HG03097 (cell line): ENCODE results near the gene CACNA1H.

Experiments used
- ATAC-seq: cut with Tn5 transposase; IDR thresholded peaks from one replicate; pipeline ENCODE4 v1.9.1; 2021; ENCODE audit not compliant: unreplicated experiment, low FRiP score

CACNA1H gene

DNA sequence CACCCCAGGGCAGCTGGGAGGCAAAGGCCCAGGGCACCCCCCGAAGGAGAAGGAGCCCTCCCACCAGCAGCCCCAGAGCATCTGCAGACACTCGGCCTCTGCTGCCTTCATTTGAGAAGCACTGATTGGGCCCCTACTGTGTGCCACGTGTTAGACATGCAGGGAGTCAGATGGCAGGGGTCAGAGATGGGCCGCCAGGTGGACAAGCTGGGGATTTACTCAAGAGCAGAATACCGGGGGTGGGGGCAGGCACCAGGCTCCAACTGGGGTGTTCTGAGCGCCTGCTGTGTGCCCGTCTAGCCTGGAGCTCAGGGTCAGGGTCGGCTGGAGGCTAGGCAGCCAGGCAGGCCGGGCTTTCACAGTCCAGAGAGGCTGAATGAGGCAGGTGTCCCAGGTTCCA lies 53.4 kb downstream of the CACNA1H start:
- no peak for ATAC-seq

DNA sequence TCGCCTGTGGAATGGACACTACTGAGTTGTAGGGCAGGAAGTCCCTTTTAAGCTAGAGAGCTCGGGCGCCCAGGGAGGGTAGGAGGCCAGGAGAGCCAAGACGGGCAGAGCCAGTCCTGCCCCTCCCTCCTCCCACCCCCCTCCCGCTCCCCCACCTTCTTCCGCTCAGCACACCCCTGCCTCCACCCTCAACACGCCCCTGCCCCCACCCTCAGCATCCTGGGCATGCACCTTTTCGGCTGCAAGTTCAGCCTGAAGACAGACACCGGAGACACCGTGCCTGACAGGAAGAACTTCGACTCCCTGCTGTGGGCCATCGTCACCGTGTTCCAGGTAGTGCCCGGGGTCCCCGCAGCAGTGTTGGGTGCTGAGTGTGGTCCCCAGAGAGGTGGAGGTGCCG lies 53.9 kb downstream of the CACNA1H start:
- no peak for ATAC-seq

DNA sequence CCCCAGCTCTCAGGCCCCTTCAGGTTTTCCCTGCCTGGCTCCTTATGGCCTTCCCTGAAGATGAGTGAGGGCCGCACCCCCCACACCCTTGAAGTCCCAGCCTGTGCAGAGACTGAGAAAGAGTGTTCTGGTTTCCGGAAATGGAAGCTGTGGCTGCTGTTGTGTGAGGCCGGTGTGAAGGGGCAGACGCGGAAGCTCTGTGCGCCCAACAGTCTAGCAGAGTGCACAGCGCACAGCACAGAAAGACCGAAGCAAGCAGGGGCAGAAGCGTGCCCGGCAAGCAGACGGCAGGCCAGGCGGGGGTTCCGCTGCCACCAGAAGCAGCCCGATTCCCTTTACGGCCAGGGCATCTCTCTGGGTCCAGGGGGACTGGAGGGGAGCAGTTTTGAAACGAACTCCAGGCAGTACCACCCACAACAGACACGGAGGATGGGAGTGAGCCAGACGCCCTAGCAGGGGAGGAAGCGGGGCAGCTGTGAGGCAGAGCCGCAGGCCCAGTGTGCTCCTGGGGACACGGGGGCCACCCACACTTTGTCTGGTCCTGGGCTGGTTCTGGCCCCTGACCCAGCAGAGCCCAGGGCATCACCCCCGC lies 55.4 kb downstream of the CACNA1H start:
- ATAC-seq, result no peak

DNA sequence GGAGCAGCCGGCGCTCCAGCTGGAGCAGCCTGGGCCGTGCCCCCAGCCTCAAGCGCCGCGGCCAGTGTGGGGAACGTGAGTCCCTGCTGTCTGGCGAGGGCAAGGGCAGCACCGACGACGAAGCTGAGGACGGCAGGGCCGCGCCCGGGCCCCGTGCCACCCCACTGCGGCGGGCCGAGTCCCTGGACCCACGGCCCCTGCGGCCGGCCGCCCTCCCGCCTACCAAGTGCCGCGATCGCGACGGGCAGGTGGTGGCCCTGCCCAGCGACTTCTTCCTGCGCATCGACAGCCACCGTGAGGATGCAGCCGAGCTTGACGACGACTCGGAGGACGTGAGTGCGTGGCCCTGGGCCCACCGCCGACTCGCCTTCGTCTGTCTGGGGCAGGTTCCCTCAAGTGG lies 56.2 kb downstream of the CACNA1H start:
- no peak for ATAC-seq

DNA sequence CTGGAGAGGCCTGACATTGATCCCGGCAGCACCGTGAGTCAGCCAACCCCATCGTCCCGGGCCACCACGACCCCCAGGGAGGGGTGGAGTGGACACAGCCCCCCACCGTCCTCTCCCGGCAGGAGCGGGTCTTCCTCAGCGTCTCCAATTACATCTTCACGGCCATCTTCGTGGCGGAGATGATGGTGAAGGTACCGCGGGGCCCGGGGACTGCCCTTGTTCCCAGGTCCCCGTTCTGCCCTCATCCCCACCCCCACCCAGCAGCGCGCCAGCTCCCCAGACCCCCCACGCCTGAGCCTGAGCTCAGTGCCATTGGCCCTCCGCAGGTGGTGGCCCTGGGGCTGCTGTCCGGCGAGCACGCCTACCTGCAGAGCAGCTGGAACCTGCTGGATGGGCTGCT lies 57.6 kb downstream of the CACNA1H start:
- ATAC-seq, result no peak

DNA sequence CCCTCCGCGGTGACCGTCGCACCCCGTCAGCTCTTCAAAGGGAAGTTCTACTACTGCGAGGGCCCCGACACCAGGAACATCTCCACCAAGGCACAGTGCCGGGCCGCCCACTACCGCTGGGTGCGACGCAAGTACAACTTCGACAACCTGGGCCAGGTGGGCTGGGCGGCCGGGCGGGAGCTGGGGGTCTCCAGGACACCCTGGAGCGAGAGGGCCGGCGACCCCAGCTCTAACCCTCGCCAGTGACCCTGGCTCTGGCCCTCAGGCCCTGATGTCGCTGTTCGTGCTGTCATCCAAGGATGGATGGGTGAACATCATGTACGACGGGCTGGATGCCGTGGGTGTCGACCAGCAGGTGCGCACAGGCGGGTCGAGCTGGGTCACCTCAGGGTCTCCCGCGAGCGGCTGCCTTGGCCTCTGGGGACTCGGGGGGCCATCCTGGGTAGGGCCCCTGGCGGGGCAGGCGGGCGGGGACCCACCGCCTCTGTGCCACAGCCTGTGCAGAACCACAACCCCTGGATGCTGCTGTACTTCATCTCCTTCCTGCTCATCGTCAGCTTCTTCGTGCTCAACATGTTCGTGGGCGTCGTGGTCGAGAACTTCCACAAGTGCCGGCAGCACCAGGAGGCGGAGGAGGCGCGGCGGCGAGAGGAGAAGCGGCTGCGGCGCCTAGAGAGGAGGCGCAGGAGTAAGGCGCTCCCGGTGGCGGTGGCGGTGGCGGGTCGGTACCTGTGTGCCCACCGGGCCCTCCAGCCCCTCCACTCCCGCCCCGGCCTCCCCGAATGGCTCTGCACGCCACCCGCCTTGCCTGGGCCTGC lies 58.8 kb downstream of the CACNA1H start:
- ATAC-seq, result no peak

DNA sequence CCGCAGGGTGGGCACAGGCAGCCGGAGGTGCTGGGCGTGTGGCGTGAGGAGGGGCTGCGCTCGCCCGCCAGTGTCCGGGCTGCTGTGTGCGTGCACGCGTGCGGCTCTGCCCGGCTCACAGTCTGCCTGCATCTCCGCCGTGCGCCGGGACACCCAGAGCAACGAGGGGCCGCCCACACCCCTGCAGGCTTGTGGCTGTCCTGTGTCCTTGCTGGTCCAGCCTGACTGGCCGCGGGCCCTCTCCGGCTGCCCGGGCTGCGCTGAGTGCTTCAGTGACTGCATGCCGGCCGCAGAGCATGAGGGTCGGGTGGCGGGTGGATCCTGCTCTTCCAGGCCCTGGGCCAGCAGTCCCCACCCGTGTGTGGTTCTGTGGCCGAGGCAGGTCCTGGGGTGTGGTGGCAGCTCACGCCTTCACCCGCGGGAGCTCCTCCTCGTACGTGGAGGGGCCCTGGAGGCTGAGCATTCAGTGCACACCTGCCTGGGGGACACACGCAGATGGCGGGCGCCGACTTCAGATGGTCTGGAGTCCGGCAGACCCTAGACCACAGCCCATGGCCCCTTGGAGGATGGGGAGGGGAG lies 59.8 kb downstream of the CACNA1H start:
- ATAC-seq, result no peak

DNA sequence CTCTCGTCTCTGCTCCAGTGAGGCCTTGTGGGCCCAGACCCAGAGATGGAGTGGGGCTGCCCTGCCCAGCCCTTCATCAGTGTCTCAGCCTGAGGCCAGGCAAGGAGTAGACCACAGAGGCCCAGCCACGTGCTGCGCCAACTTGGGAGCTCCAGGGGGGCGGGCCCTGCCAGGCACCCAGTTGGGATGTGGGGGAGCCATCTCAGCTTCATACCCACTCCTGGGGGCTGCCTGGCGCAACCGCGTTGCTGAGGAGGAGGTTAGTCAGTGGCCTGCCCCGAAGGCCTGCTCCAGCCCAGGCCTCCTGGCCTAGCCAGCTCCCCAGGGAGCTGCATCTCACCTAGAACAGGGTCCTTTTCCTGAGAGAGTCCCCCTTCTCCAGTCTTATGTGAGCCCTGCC lies 60.3 kb downstream of the CACNA1H start:
- no peak for ATAC-seq

DNA sequence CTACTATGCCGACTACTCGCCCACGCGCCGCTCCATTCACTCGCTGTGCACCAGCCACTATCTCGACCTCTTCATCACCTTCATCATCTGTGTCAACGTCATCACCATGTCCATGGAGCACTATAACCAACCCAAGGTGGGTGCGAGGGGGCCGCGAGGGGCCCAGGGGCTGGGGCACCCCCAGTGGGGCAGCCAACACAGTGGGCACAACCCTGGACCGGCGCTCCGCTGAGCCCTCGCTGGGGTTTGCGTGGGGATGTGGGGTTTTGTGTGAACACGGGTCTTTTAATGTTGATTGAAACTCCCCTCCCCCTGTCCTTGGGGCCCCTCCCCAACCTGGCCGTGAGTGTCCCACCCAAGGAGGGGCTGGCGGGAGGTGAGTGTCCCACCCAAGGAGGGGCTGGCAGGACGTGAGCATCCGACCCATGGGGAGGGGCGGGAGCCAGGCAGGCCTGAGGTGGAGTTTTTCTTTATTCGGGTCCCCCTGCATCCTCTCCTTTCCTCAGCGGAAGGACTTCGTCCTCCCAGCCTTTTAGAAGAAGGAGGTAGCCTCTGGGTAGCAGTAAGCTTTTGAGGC lies 61.0 kb downstream of the CACNA1H start:
- no peak for ATAC-seq

DNA sequence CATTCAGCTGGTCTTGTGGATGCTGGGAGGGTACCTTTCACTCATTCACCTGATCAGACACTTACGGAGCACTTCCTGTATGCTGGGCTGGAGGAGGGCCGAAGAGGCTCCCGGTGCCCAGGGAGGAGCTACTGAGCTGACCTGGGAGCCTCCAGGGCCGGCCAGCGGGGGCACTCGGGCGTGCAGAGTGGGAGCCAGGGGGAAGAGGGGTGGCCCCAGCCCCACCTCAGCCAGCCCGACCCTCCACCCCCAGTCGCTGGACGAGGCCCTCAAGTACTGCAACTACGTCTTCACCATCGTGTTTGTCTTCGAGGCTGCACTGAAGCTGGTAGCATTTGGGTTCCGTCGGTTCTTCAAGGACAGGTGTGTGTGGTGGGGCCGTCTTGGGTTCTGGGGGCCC lies 61.8 kb downstream of the CACNA1H start:
- no peak for ATAC-seq

DNA sequence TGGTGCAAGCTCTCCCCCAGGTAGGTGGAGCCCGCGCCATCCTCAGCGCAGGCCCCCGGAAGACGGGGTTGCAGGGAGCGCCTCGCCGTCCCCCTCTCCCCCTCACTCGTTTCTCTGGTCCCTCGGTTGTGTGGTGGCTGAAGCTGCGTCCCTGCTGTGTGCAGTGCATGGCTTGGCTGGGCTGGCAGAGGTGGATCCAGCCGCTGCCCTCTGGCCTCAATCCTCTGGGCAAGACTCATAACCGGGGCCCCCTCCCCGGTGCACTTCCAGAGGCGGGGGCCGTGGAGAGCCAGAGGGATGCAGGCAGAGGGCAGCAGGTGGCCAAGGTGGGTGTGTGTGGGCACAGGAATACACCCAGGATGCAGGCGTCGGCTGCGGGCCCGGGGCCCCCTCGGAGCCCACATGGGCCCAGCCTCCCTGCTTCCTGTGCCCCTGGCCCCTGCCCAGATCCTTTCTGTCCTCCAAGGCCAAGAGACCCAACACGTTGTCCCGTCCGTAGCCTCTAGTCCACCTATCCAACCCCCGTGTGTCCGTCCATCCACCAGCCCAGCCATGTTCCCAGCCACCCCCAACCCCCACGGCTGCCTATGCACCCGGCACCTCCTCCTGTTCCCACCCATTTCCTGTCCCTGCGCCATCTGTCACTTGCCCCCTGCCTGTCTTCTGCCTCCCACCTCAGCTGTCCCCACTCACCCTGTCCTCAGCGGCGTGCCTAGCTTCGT lies 62.8 kb downstream of the CACNA1H start:
- ATAC-seq, result no peak

DNA sequence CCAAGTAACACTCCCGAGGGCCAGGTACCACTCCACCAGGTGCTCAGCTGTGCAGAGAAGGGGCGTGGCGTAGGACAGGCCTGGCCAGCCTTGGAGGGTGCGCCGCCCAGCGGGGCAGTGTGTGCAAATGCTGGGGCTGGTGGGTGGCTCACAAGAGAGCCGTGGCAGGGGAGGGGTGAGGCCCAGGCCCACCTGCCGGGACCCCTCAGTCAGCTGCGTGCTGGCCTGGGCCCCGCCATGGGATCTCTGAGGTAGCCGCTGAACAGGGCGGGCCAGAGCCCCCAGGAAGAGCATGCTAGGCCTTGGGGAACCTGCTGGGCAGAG lies 63.4 kb downstream of the CACNA1H start:
- no peak for ATAC-seq

DNA sequence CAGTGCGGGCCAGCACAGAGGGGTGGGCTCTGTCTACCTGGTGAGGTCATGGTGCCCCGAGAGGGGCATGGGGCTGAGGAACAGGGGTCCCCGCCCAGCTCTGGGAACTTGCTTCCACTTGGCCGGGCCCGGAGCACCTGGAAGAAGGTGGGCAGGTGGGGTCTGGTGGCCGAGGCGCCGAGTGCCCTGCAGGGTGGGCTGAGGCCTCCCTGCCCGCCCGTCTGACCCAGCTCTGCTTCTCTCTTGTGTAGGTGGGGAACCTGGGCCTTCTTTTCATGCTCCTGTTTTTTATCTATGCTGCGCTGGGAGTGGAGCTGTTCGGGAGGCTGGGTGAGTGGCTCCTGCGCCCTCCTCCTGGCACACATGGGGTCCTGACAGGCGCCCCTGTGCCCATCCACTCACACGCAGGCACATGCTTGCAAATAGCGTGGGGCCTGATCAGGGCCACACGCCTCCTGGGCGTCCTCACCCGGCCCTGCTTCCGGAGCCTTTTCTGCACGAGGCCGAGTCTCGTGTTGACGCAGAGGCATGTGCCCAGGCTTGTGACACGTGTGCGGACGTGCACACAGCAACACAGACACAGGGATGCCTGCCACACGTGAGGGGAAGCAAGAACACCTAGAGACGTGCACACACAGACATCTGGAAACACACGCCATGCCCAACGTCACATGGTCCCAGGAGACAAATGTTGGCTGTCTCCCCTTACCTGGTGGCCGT lies 63.9 kb downstream of the CACNA1H start:
- no peak for ATAC-seq

DNA sequence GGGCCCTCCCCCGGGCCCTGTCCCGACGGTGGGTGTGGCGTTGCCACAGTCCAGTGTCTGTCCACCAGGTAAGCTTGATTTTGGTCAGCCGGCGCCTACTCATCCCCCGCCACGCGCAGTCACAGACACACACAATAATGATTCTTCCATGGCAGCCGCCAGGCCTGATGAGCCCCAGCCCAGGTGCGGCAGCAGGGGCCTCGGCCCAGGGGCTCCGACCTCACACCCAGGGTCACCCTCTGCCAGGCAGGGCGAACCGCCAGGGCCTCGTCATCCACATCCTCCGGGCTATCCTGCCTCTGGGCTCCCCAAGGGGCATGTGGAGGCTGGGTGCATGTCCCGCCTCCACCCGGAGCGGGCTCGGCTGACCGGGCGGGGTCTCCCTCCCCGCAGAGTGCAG lies 64.6 kb downstream of the CACNA1H start:
- no peak for ATAC-seq

DNA sequence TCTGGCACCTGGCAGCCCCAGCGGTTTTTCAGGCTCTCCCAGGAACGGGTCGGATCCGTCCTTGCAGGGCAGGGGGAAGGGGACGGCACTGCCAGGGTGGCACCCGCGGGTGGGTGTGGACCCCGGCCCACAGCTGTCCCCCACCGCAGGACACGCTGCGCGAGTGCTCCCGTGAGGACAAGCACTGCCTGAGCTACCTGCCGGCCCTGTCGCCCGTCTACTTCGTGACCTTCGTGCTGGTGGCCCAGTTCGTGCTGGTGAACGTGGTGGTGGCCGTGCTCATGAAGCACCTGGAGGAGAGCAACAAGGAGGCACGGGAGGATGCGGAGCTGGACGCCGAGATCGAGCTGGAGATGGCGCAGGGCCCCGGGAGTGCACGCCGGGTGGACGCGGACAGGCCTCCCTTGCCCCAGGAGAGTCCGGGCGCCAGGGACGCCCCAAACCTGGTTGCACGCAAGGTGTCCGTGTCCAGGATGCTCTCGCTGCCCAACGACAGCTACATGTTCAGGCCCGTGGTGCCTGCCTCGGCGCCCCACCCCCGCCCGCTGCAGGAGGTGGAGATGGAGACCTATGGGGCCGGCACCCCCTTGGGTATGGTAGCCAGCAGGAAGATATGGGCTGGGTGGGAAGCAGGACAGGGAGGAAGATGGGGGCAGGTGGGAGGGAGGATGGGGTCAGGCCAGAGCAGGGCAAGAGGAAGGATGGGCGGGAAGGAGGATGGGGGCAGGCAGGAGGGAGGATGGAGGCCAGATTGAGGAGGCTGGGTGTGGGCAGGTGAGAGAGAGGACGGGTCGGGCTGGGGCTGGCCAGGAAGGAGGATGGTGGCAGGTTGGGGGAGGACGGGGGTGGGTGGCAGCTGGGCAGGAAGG lies 65.4 kb downstream of the CACNA1H start:
- no peak for ATAC-seq

DNA sequence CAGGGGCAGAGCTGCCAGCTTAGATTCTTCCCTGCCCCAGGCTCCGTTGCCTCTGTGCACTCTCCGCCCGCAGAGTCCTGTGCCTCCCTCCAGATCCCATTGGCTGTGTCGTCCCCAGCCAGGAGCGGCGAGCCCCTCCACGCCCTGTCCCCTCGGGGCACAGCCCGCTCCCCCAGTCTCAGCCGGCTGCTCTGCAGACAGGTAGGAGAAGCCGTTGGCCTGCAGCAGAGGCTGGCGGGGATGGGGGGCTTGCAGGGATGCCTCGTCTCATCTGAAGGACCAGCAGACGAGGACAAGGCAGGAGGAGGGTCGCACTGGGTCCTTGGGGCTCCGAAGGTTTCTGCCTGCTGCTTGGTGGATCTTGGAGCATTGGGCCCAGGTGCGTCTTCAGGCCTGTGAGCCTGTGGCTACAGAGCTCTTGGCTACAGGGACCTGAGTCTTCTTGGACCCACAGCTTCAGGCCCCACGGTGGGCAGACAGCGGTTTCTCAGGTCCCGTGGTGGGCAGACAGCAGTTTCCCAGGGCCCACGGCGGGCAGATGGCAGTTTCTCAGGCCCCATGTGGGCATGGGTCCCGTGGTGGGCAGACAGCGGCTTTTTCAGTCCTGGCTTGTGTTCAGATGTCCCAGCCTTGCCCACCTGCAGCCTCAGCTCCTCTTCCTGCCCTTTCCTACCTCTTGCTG lies 66.2 kb downstream of the CACNA1H start:
- ATAC-seq, result no peak

DNA sequence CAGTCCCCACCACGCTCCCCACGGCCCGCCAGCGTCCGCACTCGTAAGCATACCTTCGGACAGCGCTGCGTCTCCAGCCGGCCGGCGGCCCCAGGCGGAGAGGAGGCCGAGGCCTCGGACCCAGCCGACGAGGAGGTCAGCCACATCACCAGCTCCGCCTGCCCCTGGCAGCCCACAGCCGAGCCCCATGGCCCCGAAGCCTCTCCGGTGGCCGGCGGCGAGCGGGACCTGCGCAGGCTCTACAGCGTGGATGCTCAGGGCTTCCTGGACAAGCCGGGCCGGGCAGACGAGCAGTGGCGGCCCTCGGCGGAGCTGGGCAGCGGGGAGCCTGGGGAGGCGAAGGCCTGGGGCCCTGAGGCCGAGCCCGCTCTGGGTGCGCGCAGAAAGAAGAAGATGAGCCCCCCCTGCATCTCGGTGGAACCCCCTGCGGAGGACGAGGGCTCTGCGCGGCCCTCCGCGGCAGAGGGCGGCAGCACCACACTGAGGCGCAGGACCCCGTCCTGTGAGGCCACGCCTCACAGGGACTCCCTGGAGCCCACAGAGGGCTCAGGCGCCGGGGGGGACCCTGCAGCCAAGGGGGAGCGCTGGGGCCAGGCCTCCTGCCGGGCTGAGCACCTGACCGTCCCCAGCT lies 67.3 kb downstream of the CACNA1H start:
- no peak for ATAC-seq

DNA sequence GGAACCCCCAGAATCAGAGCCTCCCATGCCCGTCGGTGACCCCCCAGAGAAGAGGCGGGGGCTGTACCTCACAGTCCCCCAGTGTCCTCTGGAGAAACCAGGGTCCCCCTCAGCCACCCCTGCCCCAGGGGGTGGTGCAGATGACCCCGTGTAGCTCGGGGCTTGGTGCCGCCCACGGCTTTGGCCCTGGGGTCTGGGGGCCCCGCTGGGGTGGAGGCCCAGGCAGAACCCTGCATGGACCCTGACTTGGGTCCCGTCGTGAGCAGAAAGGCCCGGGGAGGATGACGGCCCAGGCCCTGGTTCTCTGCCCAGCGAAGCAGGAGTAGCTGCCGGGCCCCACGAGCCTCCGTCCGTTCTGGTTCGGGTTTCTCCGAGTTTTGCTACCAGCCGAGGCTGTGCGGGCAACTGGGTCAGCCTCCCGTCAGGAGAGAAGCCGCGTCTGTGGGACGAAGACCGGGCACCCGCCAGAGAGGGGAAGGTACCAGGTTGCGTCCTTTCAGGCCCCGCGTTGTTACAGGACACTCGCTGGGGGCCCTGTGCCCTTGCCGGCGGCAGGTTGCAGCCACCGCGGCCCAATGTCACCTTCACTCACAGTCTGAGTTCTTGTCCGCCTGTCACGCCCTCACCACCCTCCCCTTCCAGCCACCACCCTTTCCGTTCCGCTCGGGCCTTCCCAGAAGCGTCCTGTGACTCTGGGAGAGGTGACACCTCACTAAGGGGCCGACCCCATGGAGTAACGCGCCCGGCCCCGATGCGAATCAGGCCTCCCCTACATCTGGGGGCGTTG lies 68.1 kb downstream of the CACNA1H start:
- ATAC-seq, result no peak
